Hepatocyte (in vitro differentiated cells): ENCODE results near the gene UQCRHL. TPM values are rescaled to one million over a fixed set of nuclear protein-coding genes. Genes with fewer than 3 reads are reported as not detected.
"Not testable (repeated sequence)": the region's sequence is repeated elsewhere in the genome, so short reads cannot be mapped to it uniquely, and the experiment has no call there.

Source experiments
- DNase-seq: peaks from one replicate; pipeline ENCODE4 v3.0.0-alpha.2; 2016; ENCODE audit warnings: low spot score
- H2AFZ ChIP-seq: fragments of 200-600 bp; sonication (generic); 2 replicates; pipeline ENCODE4 v1.6.0; 2016; ENCODE audit warnings: antibody characterized with exemption, mild to moderate bottlenecking
- H3K27ac ChIP-seq: fragments of 200-600 bp; sonication (generic); 2 replicates; pipeline ENCODE4 v1.5.1; 2016; ENCODE audit warnings: mild to moderate bottlenecking
- H3K27me3 ChIP-seq: fragments of 200-600 bp; sonication (generic); 2 replicates; pipeline ENCODE4 v1.6.1; 2016
- H3K36me3 ChIP-seq: fragments of 200-600 bp; sonication (generic); replicated peaks from 2 replicates; pipeline ENCODE4 v1.5.1; 2016; ENCODE audit warnings: low read depth; ENCODE audit not compliant: insufficient read depth
- H3K4me1 ChIP-seq: fragments of 200-600 bp; sonication (generic); 2 replicates; pipeline ENCODE4 v1.5.1; 2016; ENCODE audit warnings: mild to moderate bottlenecking, moderate library complexity; ENCODE audit not compliant: insufficient read depth
- H3K4me2 ChIP-seq: fragments of 200-600 bp; sonication (generic); 2 replicates; pipeline ENCODE4 v1.6.0; 2016
- H3K4me3 ChIP-seq: fragments of 200-600 bp; sonication (generic); 2 replicates; pipeline ENCODE4 v1.5.1; 2016; ENCODE audit warnings: mild to moderate bottlenecking
- H3K79me2 ChIP-seq: fragments of 200-600 bp; sonication (generic); 2 replicates; pipeline ENCODE4 v1.6.0; 2017; ENCODE audit warnings: mild to moderate bottlenecking
- H3K9me2 ChIP-seq: fragments of 200-600 bp; sonication (generic); replicated peaks from 2 replicates; pipeline ENCODE4 v1.6.0; 2017; ENCODE audit warnings: mild to moderate bottlenecking; ENCODE audit not compliant: insufficient read depth
- H3K9me3 ChIP-seq: fragments of 200-600 bp; sonication (generic); 2 replicates; pipeline ENCODE4 v1.5.1; 2016; ENCODE audit warnings: low read depth, mild to moderate bottlenecking
- H4K20me1 ChIP-seq: fragments of 200-600 bp; sonication (generic); 2 replicates; pipeline ENCODE4 v1.6.0; 2016; ENCODE audit warnings: mild to moderate bottlenecking; ENCODE audit not compliant: insufficient read depth, poor library complexity, severe bottlenecking
- CTCF ChIP-seq: fragments of 200-600 bp; sonication (generic); IDR thresholded peaks from 2 replicates; pipeline ENCODE4 v1.5.1; 2016; ENCODE audit warnings: antibody characterized with exemption, mild to moderate bottlenecking; ENCODE audit not compliant: poor library complexity
- EZH2 ChIP-seq: fragments of 200-600 bp; sonication (generic); IDR thresholded peaks from 2 replicates; pipeline ENCODE4 v1.6.1; 2016; ENCODE audit warnings: antibody characterized with exemption, mild to moderate bottlenecking, borderline replicate concordance
- EZH2phosphoT487 ChIP-seq: fragments of 200-600 bp; sonication (generic); IDR thresholded peaks from one replicate; pipeline ENCODE4 v1.6.1; 2018; ENCODE audit warnings: antibody characterized with exemption, mild to moderate bottlenecking, low read depth, moderate library complexity; ENCODE audit not compliant: unreplicated experiment, severe bottlenecking
- WGBS: methylation state at CpG from one replicate; pipeline ENCODE4 v1.1.6; 2016; ENCODE audit warnings: low lambda C conversion rate; ENCODE audit errors: missing lambda C conversion rate; 5-methylcytosine and 5-hydroxymethylcytosine counted together
- polyA plus RNA-seq: library from polyadenylated mRNA; unstranded; fragments of >200 nt; fragmentation: Nextera tagmentation; extraction: Ambion mirVana; gene quantifications from 2 replicates; pipeline ENCODE4 v1.2.1, GENCODE V29; 2016
- total RNA-seq: library from RNA; depleted of rRNA; stranded (reverse); fragments of >200 nt; gene quantifications from 2 replicates; pipeline ENCODE4 v1.2.3, GENCODE V29; 2014

Gene UQCRHL
- 2.0 and 2.6 TPM in 2 replicates for total RNA-seq
- polyA plus RNA-seq = 1.0 and 1.8 TPM in 2 replicates

GRCh38 chr1:15807549-15807948 is at the start of gene UQCRHL:
TSS of gene UQCRHL (minus strand) at chr1:15807649. CDS start at chr1:15807649, 0 bp downstream.
- H3K27me3 ChIP-seq, H3K9me2 ChIP-seq, H3K4me1 ChIP-seq, H3K36me3 ChIP-seq, H3K4me2 ChIP-seq, H4K20me1 ChIP-seq, H3K79me2 ChIP-seq, H3K27ac ChIP-seq, H2AFZ ChIP-seq, H3K9me3 ChIP-seq, DNase-seq, H3K4me3 ChIP-seq: not testable (repeated sequence)
- 95% methylated on average over 11 of the region's 11 CpGs for WGBS

GRCh38 chr1:15856888-15857287 is 49.4 kb upstream of the UQCRHL start:
- H3K4me1 ChIP-seq = peaks cover 11% of the 10 kb centered on the region
- WGBS = 96% methylated on average over 5 of the region's 5 CpGs
- H3K79me2 ChIP-seq = peaks cover 97% of the 10 kb centered on the region
- H3K27ac ChIP-seq = no peak overlapping the region
- no peaks in the 10 kb centered on the region for H3K27me3 ChIP-seq
- no peaks in the 10 kb centered on the region for H3K9me3 ChIP-seq
- no peak for DNase-seq
- no peak for TF ChIP-seq EZH2
- no peak for TF ChIP-seq CTCF
- TF ChIP-seq EZH2phosphoT487 = no peak
- H3K36me3 ChIP-seq = no peaks in the 10 kb centered on the region
- H3K4me2 ChIP-seq = no peak overlapping the region
- H4K20me1 ChIP-seq = peaks cover 57% of the 10 kb centered on the region
- H3K9me2 ChIP-seq = no peaks in the 10 kb centered on the region
- H2AFZ ChIP-seq = no peak overlapping the region
- no peak overlapping the region for H3K4me3 ChIP-seq

GRCh38 chr1:15852828-15853302 is 45.4 kb upstream of the UQCRHL start:
- H3K4me3 ChIP-seq = no peak overlapping the region
- no peaks in the 10 kb centered on the region for H3K27me3 ChIP-seq
- no peaks in the 10 kb centered on the region for H3K9me3 ChIP-seq
- H3K9me2 ChIP-seq = no peaks in the 10 kb centered on the region
- H3K27ac ChIP-seq = no peak overlapping the region
- H3K36me3 ChIP-seq = no peaks in the 10 kb centered on the region
- peaks cover 34% of the 10 kb centered on the region for H4K20me1 ChIP-seq
- no peak for DNase-seq
- H2AFZ ChIP-seq = no peak overlapping the region
- H3K79me2 ChIP-seq = peaks cover 93% of the 10 kb centered on the region
- no peak for TF ChIP-seq CTCF
- no peak for TF ChIP-seq EZH2
- TF ChIP-seq EZH2phosphoT487 = no peak
- H3K4me1 ChIP-seq = peaks cover 26% of the 10 kb centered on the region
- WGBS = 96% methylated on average over 3 of the region's 3 CpGs
- no peak overlapping the region for H3K4me2 ChIP-seq

- Histone ChIP-seq H3K9me2 (no peaks in the 10 kb centered on the region), H3K4me2 (peak overlapping the region; percentile 86), H2AFZ (no peak overlapping the region), H3K4me3 (no peak overlapping the region), H3K79me2 (peaks cover 87% of the 10 kb centered on the region), H3K36me3 (no peaks in the 10 kb centered on the region), H4K20me1 (peaks cover 30% of the 10 kb centered on the region), H3K9me3 (no peaks in the 10 kb centered on the region), H3K27ac (peak overlapping the region; percentile 98), H3K4me1 (peaks cover 26% of the 10 kb centered on the region), H3K27me3 (no peaks in the 10 kb centered on the region)
- DNase-seq = no peak
- 85% methylated on average over 6 of the region's 6 CpGs for WGBS
- TF ChIP-seq CTCF (no peak), EZH2phosphoT487 (no peak), EZH2 (no peak)
These were observed 44.8 kb upstream of the UQCRHL start for GRCh38 chr1:15852036-15852827.
